ENCODE results near the gene KNL1.

Gene KNL1

DNA sequence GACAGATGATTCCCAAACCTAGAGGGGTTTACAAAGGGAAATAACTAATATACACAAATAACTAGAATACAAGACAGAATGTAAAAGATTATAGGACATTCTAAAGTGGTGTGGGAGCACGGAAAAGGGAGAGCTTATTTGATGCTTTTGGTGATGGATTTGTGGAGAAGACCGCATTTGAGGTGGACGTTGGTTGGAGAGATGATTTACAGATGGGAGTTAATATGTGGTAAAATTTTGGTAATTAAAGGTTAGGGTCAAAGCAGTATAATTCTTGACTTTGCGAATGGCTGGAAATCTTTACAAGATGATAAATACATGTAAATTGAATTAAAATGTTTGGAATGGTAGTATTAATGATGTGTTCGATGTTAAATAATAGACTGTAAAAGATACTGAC is 1.2 kb downstream of the KNL1 start:
- DNase-seq = no peak
- Mint-ChIP-seq H3K27me3 (no peaks in the 10 kb centered on the region), H3K9me3 (no peaks in the 10 kb centered on the region), H3K27ac (peak overlapping the region in 1 of 2 donors; percentile 99), H3K4me3 (peak overlapping the region; percentile 86 to 93), H3K4me1 (ENCODE audit: low read depth in 2 of 2) (peaks cover 12 to 13% of the 10 kb centered on the region in 2 donors), H3K36me3 (ENCODE audit: insufficient read depth) (peaks cover 21% of the 10 kb centered on the region)
- no peak for ATAC-seq (replicated peaks)

DNA sequence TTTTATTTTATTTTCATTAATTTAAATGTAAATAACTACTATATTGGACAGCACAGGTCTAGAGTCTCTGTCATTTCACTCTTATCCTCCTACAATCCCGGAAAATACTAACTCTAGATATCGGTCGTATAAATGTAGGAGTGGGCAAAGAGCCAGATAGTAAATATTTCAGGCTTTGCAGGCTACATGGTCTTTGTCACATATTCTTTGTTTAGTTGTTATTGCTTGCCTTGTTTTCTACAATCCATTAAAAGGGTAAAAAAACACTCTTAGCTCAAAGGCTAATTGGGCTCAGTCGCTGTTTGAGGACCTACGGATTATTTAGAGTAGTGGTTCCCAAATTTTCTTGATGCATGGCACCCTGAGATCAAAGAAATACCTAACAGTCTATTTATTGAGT is 1.7 kb downstream of the KNL1 start:
- no peaks in the 10 kb centered on the region for H3K9me3 Mint-ChIP-seq
- peaks cover 21% of the 10 kb centered on the region for H3K36me3 Mint-ChIP-seq (ENCODE audit: insufficient read depth)
- H3K27me3 Mint-ChIP-seq = no peaks in the 10 kb centered on the region
- ATAC-seq (replicated peaks) (no peak), DNase-seq (no peak)
- H3K4me1 Mint-ChIP-seq (ENCODE audit: low read depth in 2 of 2) = peaks cover 10 to 13% of the 10 kb centered on the region in 2 donors
- no peak overlapping the region for H3K4me3 Mint-ChIP-seq
- no peak overlapping the region for H3K27ac Mint-ChIP-seq

DNA sequence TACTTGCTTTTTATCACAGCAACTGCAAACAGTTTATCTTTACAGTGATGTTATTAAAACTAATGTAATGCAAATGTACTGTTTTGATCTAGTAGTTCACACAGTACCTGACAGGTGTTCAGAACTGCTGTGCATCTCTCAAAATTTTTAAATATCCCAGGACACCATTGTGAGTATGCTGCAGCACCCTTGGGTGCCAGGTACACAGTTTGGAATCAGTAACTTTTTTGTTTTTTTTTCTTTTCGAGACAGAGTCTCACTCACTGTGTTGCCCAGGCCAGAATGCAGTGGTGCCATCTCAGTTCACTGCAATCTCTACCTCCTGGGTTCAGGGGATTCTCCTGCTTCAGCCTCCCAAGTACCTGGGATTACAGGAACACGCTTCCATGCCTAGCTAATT is 3.0 kb downstream of the KNL1 start:
- Mint-ChIP-seq H3K9me3 (no peaks in the 10 kb centered on the region), H3K4me3 (no peak overlapping the region), H3K4me1 (ENCODE audit: low read depth in 2 of 2) (peaks cover 8 to 13% of the 10 kb centered on the region in 2 donors), H3K36me3 (ENCODE audit: insufficient read depth) (peaks cover 21% of the 10 kb centered on the region), H3K27me3 (no peaks in the 10 kb centered on the region), H3K27ac (no peak overlapping the region)
- ATAC-seq (replicated peaks) (no peak), DNase-seq (no peak)

DNA sequence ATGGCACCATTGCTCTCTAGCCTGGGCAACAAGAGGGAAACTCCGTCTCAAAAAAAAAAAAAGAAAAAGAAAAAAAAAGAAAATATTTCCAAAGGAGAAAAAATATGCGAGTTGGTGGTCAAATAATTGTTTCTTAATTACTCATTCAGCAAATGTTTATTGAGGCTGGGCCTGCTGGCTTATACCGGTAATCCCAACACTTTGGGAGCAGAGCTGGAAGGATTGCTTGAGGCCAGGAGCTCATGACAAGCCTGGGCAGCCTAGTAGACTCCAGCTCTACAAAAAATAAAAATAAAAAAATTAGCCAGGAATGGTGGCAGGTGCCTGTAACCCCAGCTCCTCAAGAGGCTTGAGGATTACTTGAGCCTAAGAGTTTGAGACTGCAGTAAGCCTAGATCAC is 4.1 kb downstream of the KNL1 start:
- H3K4me3 Mint-ChIP-seq = no peak overlapping the region
- no peak overlapping the region for H3K27ac Mint-ChIP-seq
- ATAC-seq (replicated peaks) (no peak), DNase-seq (no peak)
- no peaks in the 10 kb centered on the region for H3K27me3 Mint-ChIP-seq
- H3K9me3 Mint-ChIP-seq = no peaks in the 10 kb centered on the region
- H3K4me1 Mint-ChIP-seq (ENCODE audit: low read depth in 2 of 2) = peaks cover 7 to 11% of the 10 kb centered on the region in 2 donors
- H3K36me3 Mint-ChIP-seq (ENCODE audit: insufficient read depth) = peaks cover 16% of the 10 kb centered on the region

DNA sequence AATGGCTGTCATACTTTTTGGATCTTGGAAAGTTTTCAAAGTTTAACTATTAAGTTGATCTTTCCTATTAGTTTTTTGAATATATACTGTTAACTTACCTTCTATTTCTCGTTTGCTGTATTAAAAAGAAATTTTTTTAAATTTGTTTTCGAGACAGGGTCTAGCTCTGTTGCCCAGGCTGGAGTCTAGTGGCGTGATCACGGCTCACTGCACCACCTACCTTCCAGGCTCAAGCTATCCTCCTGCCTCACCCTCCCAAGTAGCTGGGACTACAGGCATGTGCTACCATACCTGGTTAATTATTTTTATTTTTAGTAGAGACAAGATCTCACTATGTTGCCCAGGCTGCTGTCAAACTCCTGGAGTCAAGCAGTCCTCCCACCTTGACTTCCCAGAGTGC is 4.6 kb downstream of the KNL1 start:
- Mint-ChIP-seq H3K27ac (no peak overlapping the region), H3K4me1 (ENCODE audit: low read depth in 2 of 2) (peaks cover 5 to 6% of the 10 kb centered on the region in 2 donors), H3K4me3 (no peak overlapping the region), H3K36me3 (ENCODE audit: insufficient read depth) (peaks cover 10% of the 10 kb centered on the region), H3K27me3 (no peaks in the 10 kb centered on the region), H3K9me3 (no peaks in the 10 kb centered on the region)
- DNase-seq = no peak
- no peak for ATAC-seq (replicated peaks)

DNA sequence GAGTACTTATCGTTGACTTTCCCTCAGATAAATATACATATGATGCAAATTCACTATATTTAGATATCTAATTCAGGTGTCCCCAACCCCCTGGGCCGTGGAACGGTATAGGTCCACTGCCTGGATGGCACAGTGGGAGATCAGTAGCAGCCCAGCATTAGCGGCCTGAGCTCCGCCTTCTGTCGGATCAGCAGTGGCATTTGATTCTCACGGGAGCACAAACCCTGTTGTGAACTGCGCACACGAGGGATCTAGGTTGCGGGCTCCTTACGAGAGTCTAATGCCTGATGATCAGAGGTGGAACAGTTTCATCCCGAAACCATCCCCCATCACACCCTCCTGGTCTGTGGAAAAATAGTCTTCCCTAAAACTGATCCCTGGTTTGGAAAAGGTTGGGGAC is 6.9 kb downstream of the KNL1 start:
- ATAC-seq (replicated peaks) (no peak), DNase-seq (no peak)
- Mint-ChIP-seq H3K4me3 (no peak overlapping the region), H3K4me1 (ENCODE audit: low read depth in 2 of 2) (no peaks in the 10 kb centered on the region), H3K27me3 (no peaks in the 10 kb centered on the region), H3K36me3 (ENCODE audit: insufficient read depth) (no peaks in the 10 kb centered on the region), H3K9me3 (no peaks in the 10 kb centered on the region), H3K27ac (no peak overlapping the region)

DNA sequence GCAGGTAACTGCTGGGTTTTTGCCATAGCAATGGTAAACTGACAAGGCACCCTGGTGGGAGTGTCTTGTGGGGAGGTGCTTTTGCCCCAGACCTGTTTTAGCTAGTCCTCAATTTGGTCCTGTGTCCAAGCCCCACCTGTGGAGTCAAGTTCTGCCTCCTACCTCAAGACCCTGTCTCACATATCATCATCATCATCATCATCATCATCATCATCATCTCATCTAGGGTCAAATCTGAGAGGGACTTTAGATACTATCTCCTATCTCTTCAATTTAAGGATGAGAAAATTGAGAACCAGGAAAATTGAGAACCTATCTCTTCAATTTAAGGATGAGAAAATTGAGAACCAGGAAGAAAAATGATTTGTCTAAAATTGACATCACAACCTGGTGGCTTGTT is 9.9 kb downstream of the KNL1 start:
- DNase-seq = no peak
- H3K27ac Mint-ChIP-seq = no peak overlapping the region
- no peaks in the 10 kb centered on the region for H3K9me3 Mint-ChIP-seq
- no peak for ATAC-seq (replicated peaks)
- H3K4me3 Mint-ChIP-seq = no peak overlapping the region
- H3K36me3 Mint-ChIP-seq (ENCODE audit: insufficient read depth) = no peaks in the 10 kb centered on the region
- no peaks in the 10 kb centered on the region for H3K4me1 Mint-ChIP-seq (ENCODE audit: low read depth in 2 of 2)
- H3K27me3 Mint-ChIP-seq = no peaks in the 10 kb centered on the region

DNA sequence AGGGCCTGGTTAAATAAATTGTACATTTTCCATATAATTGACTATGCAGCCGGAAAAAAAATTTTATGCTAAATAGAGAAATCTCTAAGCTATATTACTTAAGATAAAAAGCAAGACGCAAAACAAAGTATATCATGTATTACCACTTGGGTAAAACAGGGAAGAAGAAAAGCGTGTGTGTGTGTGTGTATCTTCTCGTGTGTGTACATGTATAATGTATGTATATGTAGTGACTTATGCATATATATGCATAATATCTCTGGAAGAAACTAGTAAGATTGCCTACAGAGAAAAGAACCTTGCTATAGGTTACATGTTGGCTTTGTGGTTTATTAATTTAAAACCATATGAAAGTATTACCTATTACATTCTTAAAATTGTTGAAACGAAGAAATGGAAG is 19.0 kb downstream of the KNL1 start:
- no peaks in the 10 kb centered on the region for H3K36me3 Mint-ChIP-seq (ENCODE audit: insufficient read depth)
- no peaks in the 10 kb centered on the region for H3K9me3 Mint-ChIP-seq
- ATAC-seq (replicated peaks) (no peak), DNase-seq (no peak)
- H3K27me3 Mint-ChIP-seq = no peaks in the 10 kb centered on the region
- H3K4me1 Mint-ChIP-seq (ENCODE audit: low read depth in 2 of 2) = no peaks in the 10 kb centered on the region
- no peak overlapping the region for H3K4me3 Mint-ChIP-seq
- no peak overlapping the region for H3K27ac Mint-ChIP-seq

DNA sequence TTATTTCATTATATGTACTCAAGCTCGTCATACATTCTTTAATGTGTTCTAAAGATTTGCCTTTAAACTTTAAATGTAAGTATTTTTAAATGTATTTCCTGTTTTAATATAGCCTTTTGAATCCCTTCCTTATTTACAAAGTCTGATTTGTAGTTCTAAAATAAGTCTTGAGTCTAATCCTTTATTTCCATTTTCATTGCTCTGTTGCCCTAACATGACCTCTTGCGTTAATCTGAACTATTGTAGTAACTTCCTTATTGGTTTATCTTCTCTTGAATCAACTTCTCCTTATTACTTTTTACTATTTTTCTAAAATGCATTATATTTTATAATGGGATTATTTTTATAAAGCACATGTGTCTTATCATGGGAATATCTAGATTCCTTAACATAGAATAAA is 24.0 kb downstream of the KNL1 start:
- Mint-ChIP-seq H3K4me1 (ENCODE audit: low read depth in 2 of 2) (no peaks in the 10 kb centered on the region), H3K36me3 (ENCODE audit: insufficient read depth) (no peaks in the 10 kb centered on the region), H3K27ac (no peak overlapping the region), H3K27me3 (no peaks in the 10 kb centered on the region), H3K9me3 (no peaks in the 10 kb centered on the region), H3K4me3 (no peak overlapping the region)
- ATAC-seq (replicated peaks) (no peak), DNase-seq (no peak)

DNA sequence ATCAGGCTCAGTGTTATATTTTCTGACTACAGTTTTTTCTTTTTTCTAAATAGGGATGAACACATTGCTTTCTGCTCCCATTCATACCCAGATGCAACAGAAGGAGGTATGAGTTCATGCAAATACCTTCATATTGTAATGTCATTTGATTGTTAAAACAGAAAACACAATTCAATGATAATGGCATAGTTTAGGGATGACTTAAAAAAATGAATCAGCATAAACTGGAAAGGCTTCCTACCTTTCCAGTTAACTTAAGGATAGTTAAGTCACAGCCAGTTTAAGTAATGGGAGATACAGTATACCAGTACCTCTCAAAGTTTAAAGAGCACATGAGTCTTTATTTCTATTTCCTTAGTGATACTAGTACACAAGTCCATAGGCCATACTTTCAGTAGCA is 24.9 kb downstream of the KNL1 start:
- Mint-ChIP-seq H3K4me3 (no peak overlapping the region), H3K9me3 (no peaks in the 10 kb centered on the region), H3K27me3 (no peaks in the 10 kb centered on the region), H3K36me3 (ENCODE audit: insufficient read depth) (no peaks in the 10 kb centered on the region), H3K4me1 (ENCODE audit: low read depth in 2 of 2) (no peaks in the 10 kb centered on the region), H3K27ac (no peak overlapping the region)
- DNase-seq (no peak), ATAC-seq (replicated peaks) (no peak)

DNA sequence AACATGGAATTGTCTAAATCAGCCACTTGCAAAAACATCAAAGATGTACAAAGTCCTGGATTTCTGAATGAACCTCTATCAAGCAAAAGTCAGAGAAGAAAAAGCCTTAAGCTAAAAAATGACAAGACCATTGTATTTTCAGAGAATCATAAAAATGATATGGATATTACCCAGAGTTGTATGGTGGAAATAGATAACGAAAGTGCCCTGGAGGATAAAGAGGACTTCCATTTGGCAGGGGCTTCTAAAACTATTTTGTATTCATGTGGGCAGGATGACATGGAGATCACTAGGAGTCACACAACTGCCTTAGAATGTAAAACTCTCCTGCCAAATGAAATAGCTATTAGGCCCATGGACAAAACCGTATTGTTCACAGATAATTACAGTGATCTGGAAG is 29.3 kb downstream of the KNL1 start:
- Mint-ChIP-seq H3K36me3 (ENCODE audit: insufficient read depth) (no peaks in the 10 kb centered on the region), H3K27me3 (no peaks in the 10 kb centered on the region), H3K4me1 (ENCODE audit: low read depth in 2 of 2) (no peaks in the 10 kb centered on the region), H3K27ac (no peak overlapping the region), H3K4me3 (no peak overlapping the region), H3K9me3 (no peaks in the 10 kb centered on the region)
- ATAC-seq (replicated peaks) = no peak
- DNase-seq = no peak

DNA sequence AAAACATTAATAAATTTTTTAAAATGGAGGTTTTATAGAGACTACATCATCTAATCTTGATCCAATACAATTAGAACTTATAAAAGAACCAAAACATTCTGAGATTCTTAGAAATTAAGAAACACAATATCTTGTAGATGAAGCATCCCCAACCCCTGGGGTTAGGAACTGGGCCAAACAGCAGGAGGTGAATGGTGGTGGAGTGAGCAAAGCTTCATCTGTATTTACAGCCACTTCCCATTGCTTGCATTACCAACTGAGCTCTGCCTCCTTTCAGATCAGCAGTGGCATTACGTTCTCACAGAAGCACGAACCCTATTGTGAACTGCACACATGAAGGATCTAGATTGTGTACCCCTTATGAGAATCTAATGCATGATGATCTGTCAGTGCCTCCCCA is 36.3 kb downstream of the KNL1 start:
- DNase-seq = no peak
- ATAC-seq (replicated peaks) = no peak
- Mint-ChIP-seq H3K4me3 (no peak overlapping the region), H3K27me3 (no peaks in the 10 kb centered on the region), H3K4me1 (ENCODE audit: low read depth in 2 of 2) (no peaks in the 10 kb centered on the region), H3K27ac (no peak overlapping the region), H3K36me3 (ENCODE audit: insufficient read depth) (no peaks in the 10 kb centered on the region), H3K9me3 (no peaks in the 10 kb centered on the region)

DNA sequence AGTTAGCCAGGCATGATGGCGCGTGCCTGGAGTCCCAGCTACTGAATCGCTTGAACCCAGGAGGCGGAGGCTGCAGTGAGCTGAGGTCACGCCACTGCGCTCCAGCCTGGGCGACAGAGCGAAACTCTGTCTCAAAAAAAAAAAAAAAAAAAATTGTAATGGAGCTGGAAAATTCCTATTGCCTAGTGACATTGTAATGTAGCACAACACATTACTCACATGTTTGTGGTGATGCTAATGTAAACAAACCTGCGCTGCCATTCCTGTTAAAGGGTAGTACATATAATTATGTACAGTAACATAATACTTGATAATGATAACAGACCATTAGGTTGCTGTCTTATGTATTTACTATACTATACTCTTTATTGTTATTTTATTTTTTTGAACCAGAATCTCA is 39.1 kb downstream of the KNL1 start:
- Mint-ChIP-seq H3K4me1 (ENCODE audit: low read depth in 2 of 2) (no peaks in the 10 kb centered on the region), H3K36me3 (ENCODE audit: insufficient read depth) (no peaks in the 10 kb centered on the region), H3K4me3 (no peak overlapping the region), H3K27ac (no peak overlapping the region), H3K27me3 (no peaks in the 10 kb centered on the region), H3K9me3 (no peaks in the 10 kb centered on the region)
- ATAC-seq (replicated peaks) (no peak), DNase-seq (no peak)

DNA sequence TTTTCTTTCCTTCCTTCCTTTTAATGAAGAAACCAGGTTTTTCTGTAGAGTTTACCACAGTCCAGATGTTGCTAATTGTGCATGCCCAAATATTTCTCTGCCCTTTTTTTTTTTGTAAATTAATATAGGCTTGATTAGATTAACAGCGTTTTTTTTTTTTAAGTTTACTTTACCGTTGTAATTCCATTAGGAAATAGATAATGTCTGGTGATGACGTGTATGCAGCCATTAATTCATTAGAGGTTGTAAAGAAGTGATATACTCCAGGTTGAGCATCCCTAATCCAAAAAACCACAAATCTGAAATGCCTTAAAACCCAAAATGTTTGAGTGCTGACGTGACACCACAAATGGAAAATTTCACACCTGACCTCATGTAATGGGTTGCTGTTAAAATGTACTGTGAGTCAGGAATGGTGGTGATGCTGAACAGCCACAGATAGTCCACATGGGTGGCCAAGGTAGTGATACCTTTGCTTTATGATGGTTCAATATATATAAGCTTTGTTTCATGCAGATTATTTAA is 43.2 kb downstream of the KNL1 start:
- H3K4me1 Mint-ChIP-seq (ENCODE audit: low read depth in 2 of 2) = no peaks in the 10 kb centered on the region
- H3K36me3 Mint-ChIP-seq (ENCODE audit: insufficient read depth) = no peaks in the 10 kb centered on the region
- H3K27ac Mint-ChIP-seq = no peak overlapping the region
- no peak overlapping the region for H3K4me3 Mint-ChIP-seq
- H3K9me3 Mint-ChIP-seq = no peaks in the 10 kb centered on the region
- H3K27me3 Mint-ChIP-seq = no peaks in the 10 kb centered on the region
- no peak for ATAC-seq (replicated peaks)
- no peak for DNase-seq

DNA sequence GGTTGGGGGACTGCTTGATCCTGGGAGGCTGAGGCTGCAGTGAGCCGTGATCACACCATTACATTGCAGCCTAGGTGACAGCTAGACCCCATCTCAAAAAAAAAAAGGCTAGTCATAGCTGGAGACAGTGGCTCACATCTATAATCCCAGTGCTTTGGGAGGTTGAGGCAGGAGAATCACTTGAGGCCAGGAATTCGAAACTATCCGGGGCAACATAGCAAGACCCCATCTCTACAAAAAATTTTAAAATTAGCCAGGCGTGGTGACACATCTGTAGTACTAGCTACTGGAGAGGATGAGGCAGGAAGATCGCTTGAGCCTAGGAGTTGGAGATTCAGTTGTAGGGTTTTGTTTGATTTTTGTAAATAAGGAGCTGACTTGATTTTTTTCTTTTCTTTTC is 45.6 kb downstream of the KNL1 start:
- Mint-ChIP-seq H3K9me3 (no peaks in the 10 kb centered on the region), H3K4me1 (ENCODE audit: low read depth in 2 of 2) (no peaks in the 10 kb centered on the region), H3K4me3 (no peak overlapping the region), H3K27ac (peak overlapping the region in 1 of 2 donors; percentile 65), H3K36me3 (ENCODE audit: insufficient read depth) (no peaks in the 10 kb centered on the region), H3K27me3 (no peaks in the 10 kb centered on the region)
- ATAC-seq (replicated peaks) (no peak), DNase-seq (no peak)

Data from effector memory CD8-positive, alpha-beta T cell (primary cell).